Adipocyte (in vitro differentiated cells): ENCODE results near the gene MGAT5B.

Experiments used
- DNase-seq: peaks from one replicate; pipeline ENCODE4 v3.0.0-alpha.2; 2015; ENCODE audit warnings: low read depth
- H3K27me3 ChIP-seq: replicated peaks from 2 replicates; pipeline ENCODE4 v1.7.0; 2013; ENCODE audit warnings: mild to moderate bottlenecking, low read length, moderate library complexity; ENCODE audit not compliant: control insufficient read depth, insufficient read depth
- H3K36me3 ChIP-seq: 2 replicates; pipeline ENCODE4 v1.7.0; 2013; ENCODE audit warnings: low read length, mild to moderate bottlenecking, moderate library complexity; ENCODE audit not compliant: control insufficient read depth, insufficient read depth, severe bottlenecking
- H3K4me1 ChIP-seq: 2 replicates; pipeline ENCODE4 v1.7.0; 2013; ENCODE audit warnings: mild to moderate bottlenecking, low read length, moderate library complexity; ENCODE audit not compliant: control insufficient read depth, insufficient read depth
- H3K4me3 ChIP-seq: 2 replicates; pipeline ENCODE4 v1.7.0; 2013; ENCODE audit warnings: mild to moderate bottlenecking, low read length, moderate library complexity
- H3K9ac ChIP-seq: 2 replicates; pipeline ENCODE4 v1.7.0; 2013; ENCODE audit warnings: mild to moderate bottlenecking, low read length, moderate library complexity
- H3K9me3 ChIP-seq: 2 replicates; pipeline ENCODE4 v1.7.0; 2013; ENCODE audit warnings: mild to moderate bottlenecking, low read length, moderate library complexity; ENCODE audit not compliant: control insufficient read depth

The MGAT5B gene

DNA sequence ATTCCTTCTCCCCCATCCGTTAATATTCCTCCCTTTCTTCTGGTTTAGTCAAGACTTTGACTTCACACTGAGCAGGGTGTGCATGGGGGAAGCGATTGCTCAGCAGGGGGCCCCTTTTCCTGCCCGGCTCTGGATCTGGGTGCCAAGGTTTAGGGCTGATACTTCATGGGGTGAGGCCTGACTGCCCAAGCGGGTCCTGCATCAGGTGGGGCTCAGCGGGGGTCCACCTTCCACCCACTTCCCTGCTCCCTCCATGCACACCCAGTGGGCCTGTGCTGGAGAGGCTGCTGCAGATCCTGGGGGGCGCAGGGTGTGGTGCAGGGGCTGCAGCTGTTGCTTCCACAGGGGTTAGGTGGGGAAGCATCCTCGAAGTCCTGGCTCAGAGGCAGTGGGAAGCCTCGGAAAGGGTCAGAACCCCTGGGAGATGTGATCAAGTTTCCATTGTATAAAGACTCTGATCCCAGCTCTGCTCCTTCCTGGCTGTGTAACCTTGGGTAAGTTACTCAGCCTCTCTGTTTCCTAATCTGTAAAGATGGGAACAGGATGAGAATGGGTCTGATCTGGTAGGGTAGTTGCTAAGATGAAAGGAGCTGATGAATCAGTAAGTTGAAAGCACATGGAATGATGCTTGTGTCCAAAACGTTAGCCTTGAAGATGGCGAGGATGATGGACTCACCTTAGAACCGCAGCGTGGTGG, 53.3 kb downstream of the MGAT5B start:
- Histone ChIP-seq H3K4me3 (no peak overlapping the region), H3K27me3 (peaks cover 75% of the 10 kb centered on the region), H3K9me3 (no peaks in the 10 kb centered on the region), H3K9ac (no peak overlapping the region), H3K4me1 (peaks cover 5% of the 10 kb centered on the region), H3K36me3 (no peaks in the 10 kb centered on the region)
- no peak for DNase-seq

DNA sequence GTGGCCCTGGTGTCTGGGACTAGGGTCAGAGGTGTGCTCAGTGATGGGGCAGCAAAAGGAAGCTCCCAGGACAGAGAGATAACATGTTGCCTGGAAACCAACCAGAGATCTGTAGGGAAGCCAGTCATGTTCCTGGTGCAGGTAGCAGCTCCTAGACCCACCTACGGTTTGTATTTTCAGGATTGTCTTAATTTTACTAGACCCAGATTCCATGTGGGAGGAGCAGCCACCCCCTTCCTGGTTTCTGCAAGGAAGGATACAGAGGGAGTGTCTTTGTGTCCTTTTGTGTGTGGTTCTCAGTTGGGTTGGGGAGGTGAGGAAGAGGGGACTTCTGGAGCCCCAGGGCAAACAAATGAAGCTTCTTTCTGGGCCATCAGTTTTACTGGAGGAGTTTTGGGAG, 53.9 kb downstream of the MGAT5B start:
- H3K27me3 ChIP-seq = peaks cover 75% of the 10 kb centered on the region

DNA sequence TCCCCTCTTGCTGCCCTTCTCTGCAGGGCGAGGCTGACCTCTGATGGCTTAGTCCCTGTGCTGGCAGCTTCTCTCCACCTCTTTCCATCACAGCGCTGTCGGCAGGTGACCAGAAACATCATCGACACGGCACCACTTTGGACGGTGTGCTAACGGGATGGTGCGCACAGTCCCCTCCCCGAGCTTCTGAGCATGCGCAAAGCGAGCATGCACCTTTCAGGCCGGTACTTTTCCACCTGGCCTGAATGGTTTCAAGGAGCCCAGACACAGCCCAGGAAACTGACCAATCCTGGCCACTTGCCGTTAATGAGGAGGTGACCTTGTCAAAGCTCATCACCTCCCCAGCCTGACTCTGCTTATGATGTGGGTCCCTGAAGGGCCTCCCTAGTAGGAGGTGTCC, 54.8 kb downstream of the MGAT5B start:
- no peak overlapping the region for H3K9ac ChIP-seq
- peaks cover 71% of the 10 kb centered on the region for H3K27me3 ChIP-seq
- DNase-seq = no peak
- H3K9me3 ChIP-seq = no peaks in the 10 kb centered on the region
- no peak overlapping the region for H3K4me3 ChIP-seq
- no peaks in the 10 kb centered on the region for H3K36me3 ChIP-seq
- peaks cover 2% of the 10 kb centered on the region for H3K4me1 ChIP-seq

More for the DNA sequence above, 53.9 kb downstream of the MGAT5B start:
- Histone ChIP-seq H3K9ac (no peak overlapping the region), H3K4me1 (peaks cover 5% of the 10 kb centered on the region), H3K36me3 (no peaks in the 10 kb centered on the region), H3K4me3 (no peak overlapping the region), H3K9me3 (no peaks in the 10 kb centered on the region)
- DNase-seq = no peak

DNA sequence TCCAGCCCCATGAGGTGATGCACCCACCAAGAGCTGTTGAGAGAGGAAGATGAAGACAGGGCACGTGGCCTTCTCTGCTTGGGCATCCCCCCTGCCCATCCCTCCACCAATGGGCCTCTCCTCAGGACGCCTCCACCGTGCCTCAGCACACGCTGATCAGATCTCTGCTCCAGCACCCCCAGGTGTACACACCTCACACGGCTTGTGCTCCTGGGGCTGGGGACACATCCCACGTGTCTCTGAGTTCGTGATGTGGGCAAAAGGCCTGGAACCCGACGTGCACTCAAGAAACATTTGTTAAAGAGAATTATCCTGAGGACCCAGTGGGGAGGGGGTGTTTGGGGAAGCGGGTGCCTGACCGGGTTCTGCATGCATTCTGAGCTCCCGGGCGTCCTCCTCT, 55.3 kb downstream of the MGAT5B start:
- peaks cover 68% of the 10 kb centered on the region for H3K27me3 ChIP-seq
- H3K9me3 ChIP-seq = no peaks in the 10 kb centered on the region
- H3K9ac ChIP-seq = no peak overlapping the region
- no peaks in the 10 kb centered on the region for H3K4me1 ChIP-seq
- no peak overlapping the region for H3K4me3 ChIP-seq
- H3K36me3 ChIP-seq = no peaks in the 10 kb centered on the region
- no peak for DNase-seq

DNA sequence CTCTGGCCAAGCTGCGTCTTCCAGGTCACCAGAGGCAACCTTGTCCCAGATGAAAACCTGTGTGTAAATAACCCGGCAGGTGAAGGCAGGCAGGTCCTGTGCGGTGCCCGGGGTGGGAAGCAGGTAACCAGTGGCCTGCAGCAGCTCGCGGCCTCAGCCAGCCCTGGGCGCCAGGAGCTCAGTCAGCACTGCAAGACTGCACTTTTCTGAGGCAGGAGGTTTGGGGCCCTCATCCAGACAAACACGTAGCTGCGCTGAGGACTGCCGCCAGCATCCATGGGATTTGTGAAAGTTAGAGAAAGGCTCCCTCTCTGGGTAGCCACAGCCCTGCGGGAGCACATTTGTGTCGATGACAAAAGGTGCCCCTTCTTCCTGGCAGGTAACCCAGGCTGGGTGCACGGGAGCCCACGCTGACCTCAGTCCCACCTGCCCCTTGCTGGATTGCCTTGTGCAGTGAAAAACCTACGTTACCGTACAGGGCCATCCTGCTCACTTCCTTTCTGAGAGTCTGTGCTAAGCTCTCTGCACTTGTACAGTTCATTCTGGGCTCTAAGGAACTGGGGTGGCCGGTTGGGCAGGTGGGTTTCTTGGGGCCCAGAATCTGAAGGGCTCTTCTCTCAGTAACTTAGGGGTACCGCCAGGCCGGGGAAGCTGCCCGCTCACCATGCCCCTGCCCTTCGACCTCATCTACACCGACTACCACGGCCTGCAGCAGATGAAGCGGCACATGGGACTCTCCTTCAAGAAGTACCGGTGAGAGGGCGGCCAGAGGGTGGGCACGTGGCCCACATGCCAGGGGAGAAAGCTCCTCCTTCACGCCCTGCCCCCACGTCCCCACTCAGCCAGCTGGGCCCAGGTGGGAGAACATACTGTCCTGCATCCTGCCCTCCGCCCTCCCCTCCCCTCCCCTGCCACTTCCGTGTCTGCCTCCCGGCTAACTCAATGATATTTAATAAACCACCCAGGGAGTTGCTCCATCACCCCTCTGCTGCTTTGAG, 56.4 kb downstream of the MGAT5B start:
- H3K4me1 ChIP-seq = no peaks in the 10 kb centered on the region
- no peaks in the 10 kb centered on the region for H3K9me3 ChIP-seq
- peaks cover 67% of the 10 kb centered on the region for H3K27me3 ChIP-seq
- no peak for DNase-seq
- H3K9ac ChIP-seq = no peak overlapping the region
- H3K36me3 ChIP-seq = no peaks in the 10 kb centered on the region
- H3K4me3 ChIP-seq = no peak overlapping the region

DNA sequence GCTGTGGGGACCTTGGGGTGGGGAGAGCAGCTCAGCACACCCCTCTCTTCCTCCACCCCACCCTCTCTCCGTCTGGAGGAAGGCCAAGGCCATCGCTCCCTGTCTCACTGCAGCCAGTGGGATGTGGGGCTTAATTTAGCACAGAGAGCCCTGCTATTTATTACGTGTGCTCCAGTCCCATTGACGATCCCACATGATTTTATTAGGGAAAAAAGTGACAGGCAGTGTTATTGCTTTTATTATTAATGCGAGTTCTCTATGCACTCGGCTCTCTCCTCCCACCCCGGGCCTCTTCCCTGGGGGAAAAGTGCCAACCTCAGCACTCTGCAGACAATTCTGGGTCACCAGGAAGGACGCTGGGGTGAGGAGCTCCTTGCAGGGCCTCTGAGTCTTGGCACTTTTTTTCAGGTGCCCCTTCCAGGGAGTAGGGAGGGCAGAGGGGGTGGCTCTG, 57.3 kb downstream of the MGAT5B start:
- peaks cover 68% of the 10 kb centered on the region for H3K27me3 ChIP-seq
- no peak for DNase-seq
- no peak overlapping the region for H3K4me3 ChIP-seq
- no peaks in the 10 kb centered on the region for H3K9me3 ChIP-seq
- no peak overlapping the region for H3K9ac ChIP-seq
- H3K36me3 ChIP-seq = no peaks in the 10 kb centered on the region
- H3K4me1 ChIP-seq = no peaks in the 10 kb centered on the region

DNA sequence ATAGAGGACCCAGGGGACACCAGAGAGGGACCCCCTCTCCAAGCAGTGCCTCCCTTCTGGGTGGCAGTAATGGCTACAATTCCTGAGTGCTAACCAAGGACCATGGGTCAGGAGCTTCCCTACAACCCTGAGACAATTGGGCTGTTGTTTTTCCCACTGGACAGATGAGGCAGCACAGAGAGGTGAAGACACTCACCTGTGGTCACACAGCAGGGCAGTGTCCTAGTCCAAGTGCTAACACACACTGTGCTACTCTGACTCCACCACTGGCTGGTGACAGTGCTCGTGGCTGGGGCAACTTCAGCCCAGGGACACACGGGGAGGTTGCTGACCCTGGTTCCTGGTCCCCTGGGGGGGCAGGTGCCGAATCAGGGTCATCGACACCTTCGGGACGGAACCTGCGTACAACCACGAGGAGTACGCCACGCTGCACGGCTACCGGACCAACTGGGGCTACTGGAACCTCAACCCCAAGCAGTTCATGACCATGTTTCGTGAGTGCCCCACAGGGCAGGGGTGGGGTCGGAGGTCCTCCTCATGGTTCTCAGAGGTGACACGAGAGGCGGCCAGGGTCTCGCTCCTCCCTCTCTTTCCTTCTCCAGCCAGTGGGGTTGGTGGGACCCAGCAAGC, 58.1 kb downstream of the MGAT5B start:
- DNase-seq = no peak
- no peaks in the 10 kb centered on the region for H3K36me3 ChIP-seq
- H3K27me3 ChIP-seq = peaks cover 64% of the 10 kb centered on the region
- no peak overlapping the region for H3K9ac ChIP-seq
- no peak overlapping the region for H3K4me3 ChIP-seq
- H3K9me3 ChIP-seq = no peaks in the 10 kb centered on the region
- no peaks in the 10 kb centered on the region for H3K4me1 ChIP-seq

DNA sequence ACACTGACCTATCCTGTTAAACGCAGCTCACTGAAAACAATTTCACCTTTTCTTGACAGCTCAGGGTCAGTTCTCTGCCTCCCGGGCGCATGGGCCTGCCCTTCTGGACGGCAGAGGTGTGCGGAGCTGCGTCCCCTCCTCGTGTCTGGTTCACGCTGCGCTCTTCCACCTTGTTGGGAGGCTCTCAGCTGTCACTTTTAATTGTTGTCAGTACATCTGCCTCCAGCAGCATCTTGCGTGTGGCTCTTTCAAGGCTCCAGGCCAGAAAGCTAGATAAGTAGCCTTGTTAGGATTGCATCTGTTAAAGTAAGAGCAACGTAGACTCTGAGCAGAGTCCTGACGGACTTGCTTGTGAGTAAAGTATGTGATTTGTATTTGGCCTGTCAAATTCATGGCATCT, 59.4 kb downstream of the MGAT5B start:
- no peak for DNase-seq
- Histone ChIP-seq H3K9me3 (no peaks in the 10 kb centered on the region), H3K9ac (no peak overlapping the region), H3K4me3 (no peak overlapping the region), H3K36me3 (no peaks in the 10 kb centered on the region), H3K4me1 (no peaks in the 10 kb centered on the region), H3K27me3 (peaks cover 58% of the 10 kb centered on the region)

DNA sequence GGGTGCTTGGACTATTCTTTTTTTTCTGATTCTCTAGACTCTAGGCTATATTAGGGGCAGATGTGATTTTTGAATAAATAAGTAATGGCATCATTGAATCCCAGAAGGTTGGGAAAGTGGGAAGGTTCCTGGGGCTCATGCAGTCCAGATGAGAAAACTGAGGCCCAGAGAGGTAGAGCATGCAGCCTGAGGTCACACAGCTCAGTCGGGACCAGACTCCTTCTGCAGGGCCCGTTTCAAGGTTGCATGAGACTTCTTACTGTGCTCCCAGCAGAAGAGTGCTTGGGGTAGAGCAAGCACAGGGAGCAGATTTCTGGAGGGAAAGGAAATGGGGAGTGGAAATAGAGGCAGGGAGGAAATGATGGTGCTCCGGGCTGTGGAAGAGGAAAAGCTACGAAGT, 59.8 kb downstream of the MGAT5B start:
- Histone ChIP-seq H3K27me3 (peaks cover 58% of the 10 kb centered on the region), H3K4me1 (no peaks in the 10 kb centered on the region), H3K9me3 (no peaks in the 10 kb centered on the region), H3K36me3 (no peaks in the 10 kb centered on the region), H3K9ac (no peak overlapping the region), H3K4me3 (no peak overlapping the region)
- no peak for DNase-seq

DNA sequence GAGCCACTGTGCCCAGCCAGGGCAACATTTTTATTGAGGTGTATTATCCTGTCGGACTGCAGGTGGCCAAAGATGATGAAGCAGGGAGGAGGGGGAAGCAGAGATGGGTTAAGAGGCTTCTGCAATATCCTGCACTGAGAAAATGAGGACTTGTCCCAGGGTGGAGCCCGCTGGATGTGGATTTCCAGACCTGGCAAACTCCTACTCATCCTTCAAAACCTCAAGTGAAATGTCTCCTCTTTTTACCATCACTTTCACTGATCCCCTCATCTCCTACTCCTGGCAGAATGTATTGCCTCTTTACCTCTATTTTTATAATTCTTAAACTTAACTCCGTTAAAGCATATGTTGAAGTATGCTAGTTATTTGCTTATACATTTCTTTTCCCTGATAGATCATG, 60.9 kb downstream of the MGAT5B start:
- DNase-seq = no peak
- no peak overlapping the region for H3K9ac ChIP-seq
- H3K27me3 ChIP-seq = peaks cover 64% of the 10 kb centered on the region
- no peaks in the 10 kb centered on the region for H3K4me1 ChIP-seq
- no peaks in the 10 kb centered on the region for H3K9me3 ChIP-seq
- no peaks in the 10 kb centered on the region for H3K36me3 ChIP-seq
- no peak overlapping the region for H3K4me3 ChIP-seq

DNA sequence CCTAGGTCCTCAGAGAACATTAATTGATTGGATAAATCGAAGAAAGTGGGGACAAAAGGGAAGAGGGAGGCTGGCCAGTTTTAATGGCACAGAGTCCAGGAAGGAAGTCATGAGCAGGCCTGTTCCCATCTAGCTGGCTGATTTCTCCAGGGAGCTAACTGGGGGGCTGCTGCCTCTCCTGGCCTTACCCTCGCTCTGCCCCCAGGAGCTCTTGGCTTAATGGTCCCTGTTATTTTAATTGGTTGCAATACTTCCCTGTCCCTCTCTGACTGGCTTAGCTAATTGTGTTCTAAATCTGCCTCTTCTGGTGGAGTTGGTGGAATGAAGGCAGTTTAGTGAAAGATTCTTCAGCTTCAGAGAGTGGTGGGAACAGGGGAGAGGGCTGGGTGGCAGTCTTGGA, 61.4 kb downstream of the MGAT5B start:
- Histone ChIP-seq H3K4me1 (no peaks in the 10 kb centered on the region), H3K27me3 (peaks cover 63% of the 10 kb centered on the region), H3K9me3 (no peaks in the 10 kb centered on the region), H3K9ac (no peak overlapping the region), H3K4me3 (no peak overlapping the region), H3K36me3 (no peaks in the 10 kb centered on the region)
- DNase-seq = no peak
